NT2/D1 (cell line): ENCODE measurements around the gene EGR1.

Source experiments
- SUZ12 ChIP-seq: IDR thresholded peaks from 2 replicates; pipeline ENCODE4 v1.6.1; 2011; ENCODE audit not compliant: insufficient read length, insufficient read depth; ENCODE audit errors: extremely low read depth
- YY1 ChIP-seq: IDR thresholded peaks from 2 replicates; pipeline ENCODE4 v1.6.1; 2011; ENCODE audit not compliant: insufficient read length, insufficient read depth

GRCh38 chr5:138459311-138459933 is 5.9 kb upstream of the EGR1 start:
- TF ChIP-seq SUZ12 (no peak), YY1 (no peak)
